NCI-H187 treated with DMSO at 0.1 percent for 48 hours (cell line): ENCODE measurements around the gene HAAO.
"Not testable (repeated sequence)": the region's sequence is repeated elsewhere in the genome, so short reads cannot be mapped to it uniquely, and the experiment has no call there.

Experiments used
- DNase-seq: peaks from one replicate; lab custom pipeline; 2025; lab: John Stamatoyannopoulos, UW

Gene HAAO

DNA sequence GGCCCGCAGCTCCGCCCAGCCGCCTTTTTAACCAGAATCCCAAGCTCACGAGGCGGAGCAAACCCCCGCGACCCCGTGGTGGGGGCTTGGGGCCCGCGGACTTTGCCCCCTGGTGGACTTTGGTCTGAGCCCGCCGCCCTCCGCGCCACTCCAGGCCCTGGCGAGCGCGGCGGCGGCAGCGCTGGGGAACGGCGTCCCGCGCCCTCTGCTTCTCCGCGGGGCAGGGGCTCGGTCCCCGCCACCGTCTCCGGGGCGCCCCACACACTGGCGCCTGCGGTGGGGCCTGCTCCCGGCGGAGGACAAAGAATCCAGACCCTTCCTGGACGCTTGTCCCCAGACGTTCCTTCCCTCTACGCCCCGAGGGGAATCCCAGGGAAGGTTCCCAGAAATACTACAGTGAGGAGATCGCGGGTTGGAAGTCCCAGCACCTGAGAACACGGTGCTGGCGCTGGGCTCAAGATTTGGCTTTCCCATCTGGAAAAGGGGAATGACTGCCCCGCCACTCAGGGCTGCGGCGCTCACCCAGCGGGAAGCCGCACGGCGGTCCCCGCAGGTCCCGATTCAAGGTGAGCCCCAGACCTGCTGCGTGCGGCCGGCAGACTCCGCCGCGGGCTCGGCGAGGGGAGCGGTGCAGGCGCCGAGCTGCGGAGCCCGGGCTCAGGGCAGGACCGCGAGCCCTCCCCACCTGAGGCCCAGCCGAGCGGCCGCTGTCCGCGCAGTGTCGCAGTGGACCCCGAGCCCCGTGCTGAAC lies at the start of gene HAAO:
TSS of gene HAAO (minus strand) at position 1 of the 751 bp plus-strand sequence. CDS start 47 bp downstream, outside the sequence.
- no peak for DNase-seq

DNA sequence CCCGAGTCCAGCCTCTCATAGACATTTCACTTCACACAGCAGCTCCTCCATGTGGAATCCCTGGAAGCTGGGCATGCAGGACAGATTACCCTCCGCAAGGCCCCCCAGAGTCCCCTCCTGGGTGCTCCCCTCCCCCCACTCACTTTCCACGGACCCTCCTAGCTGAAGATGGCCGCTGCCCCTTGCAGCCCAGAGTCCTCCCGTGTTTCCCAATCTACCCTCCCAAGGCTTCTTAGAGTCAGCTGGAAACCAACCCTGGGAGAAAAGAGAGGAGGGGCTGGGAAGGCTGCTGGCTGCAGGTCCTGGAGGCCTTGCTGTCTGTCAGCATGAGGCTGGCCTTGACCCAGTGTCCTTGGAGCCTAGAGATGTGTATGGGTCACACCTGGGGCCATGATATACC lies 49.0 kb upstream of the HAAO start:
- no peak for DNase-seq

DNA sequence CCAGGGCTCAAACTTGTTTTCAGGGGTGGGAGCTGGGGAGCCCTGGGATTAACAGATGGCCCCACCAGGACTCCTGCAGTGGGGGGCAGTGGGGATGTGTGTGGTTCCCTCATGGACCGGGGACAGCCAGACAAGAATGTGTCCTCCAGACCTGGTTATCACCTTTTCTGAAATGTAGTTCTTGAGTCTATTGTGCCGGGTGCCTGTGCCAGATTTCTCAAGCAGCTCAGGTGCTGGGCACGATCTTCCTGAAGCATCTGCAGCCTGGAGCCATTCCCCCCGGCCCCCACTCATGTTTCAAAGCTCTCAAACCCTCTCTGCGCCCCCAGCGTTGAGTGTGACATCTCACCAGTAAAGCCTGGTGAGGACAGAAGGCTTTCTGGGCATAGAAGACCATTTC lies 48.4 kb upstream of the HAAO start:
- DNase-seq = no peak

DNA sequence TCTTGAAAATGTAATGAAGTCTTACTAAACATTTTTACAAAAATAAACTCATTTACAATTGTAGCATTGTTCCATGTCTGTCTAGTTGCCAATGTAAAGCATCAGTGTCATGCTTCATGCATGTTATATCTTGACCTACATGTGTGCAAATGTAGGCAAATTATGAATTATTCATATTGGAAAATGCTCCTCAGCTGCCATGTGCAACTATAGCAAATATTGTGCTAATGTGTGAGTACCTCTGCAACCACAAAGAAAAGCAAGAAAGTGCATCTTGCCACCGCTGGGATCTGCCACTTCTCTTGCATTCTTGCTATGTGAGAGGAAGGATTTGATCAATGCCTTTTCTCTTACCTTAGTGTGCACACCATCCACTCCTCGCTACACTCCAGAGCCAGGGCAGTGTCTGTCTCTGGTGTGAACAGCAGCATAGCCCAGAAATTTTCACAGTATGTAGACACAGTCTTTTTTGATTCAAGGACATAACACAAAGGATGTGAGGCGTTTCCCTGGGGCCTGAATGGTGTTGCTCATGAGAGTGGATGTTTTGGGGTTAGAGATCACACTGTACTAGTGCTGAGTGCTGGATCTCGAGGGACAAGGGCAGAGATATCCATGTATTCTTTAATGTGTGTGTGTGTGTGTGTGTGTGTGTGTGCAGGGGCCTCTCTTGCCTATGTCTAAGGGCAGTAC lies 47.6 kb upstream of the HAAO start:
- DNase-seq = no peak

DNA sequence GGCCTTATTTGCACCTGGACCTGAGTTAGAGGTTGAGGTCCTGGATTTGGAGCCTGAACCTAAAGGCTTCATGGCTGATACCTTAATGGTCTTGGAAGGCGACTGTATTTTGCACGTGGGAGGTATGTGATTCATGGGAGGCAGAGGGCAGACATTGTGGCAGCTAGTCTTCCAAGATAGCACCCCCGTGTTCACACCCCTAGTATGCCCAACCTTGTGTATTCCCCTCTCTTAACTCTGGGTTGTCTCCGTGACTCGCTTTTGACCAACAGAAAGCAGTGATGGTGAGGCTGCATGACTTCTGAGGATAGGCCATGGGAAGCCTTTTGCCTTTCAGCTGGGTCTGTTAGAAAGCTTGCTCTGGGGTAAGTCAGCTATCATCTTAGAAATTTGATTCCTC lies 45.8 kb upstream of the HAAO start:
- no peak for DNase-seq

DNA sequence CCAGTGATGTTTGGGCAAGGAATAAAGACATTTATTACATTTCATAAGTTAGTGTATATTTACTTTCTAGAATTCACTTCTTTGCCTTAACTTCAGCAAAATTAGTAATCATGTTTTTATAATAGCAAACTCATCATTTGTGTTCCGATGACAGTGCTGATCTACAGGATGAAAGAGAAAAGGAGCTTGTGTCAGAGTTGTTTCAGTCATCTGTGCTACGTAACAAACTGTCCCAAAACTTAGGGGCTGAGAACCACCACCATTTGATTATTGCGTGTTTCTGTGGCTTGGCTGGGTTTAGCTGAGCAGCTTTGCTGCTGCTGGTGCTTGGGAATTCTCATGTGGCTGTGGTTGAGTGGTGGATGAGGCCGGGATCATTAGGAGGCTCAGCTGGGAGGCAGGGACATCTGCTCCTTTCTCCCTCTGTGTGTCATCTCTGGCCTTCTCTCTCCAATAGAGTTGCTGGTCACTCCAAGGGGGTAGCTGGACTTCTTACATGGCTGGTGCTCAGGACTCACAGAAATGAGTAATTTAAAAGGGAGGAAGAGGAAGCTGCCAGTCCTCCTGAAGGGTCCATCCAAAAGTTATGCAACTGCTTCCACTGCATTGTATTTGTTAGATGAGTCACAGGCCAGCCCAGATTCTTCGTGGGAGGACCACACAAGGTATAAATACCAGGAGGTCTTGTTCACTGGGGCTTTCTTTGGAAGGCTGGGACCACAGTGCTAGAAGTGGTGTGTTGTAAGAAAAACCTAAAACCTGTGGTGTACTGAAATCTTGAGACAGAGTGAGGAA lies 43.4 kb upstream of the HAAO start:
- no peak for DNase-seq

DNA sequence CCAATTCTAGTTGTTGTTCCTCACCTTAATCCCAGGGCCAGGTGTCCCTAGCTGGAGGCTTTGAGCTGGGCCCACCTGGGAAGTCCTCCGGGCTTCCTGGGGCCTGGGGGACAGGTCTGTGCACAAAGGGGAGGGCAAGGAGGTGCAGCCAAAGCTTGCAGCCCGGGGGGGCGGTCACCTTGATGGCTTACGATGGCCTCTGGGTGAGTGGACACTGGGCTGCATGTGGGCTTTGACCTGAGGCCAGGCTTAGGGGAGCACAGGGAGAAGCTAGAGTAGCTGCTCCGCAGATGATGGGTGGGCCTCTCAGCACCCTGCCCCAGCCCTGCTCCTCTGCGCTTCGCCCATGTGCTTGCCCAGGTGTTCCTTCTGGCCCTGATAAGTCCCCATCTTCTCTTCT lies 41.8 kb upstream of the HAAO start:
- no peak for DNase-seq

DNA sequence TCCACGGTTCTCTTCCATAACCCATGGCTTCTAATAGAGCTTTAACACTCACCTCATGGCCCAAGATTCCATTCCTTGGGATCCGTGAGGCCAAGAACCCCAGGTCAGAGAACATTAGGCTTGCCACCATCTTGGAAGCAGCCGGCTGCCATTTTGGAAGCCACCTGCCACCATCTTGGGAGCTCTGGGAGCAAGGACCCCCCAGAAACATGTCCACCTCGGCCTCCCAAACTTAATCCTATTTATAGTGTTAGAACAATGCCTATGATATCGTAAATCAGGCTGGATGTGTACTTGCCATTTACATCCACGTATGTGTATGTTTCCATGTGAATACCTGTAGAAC lies 39.9 kb upstream of the HAAO start:
- no peak for DNase-seq

DNA sequence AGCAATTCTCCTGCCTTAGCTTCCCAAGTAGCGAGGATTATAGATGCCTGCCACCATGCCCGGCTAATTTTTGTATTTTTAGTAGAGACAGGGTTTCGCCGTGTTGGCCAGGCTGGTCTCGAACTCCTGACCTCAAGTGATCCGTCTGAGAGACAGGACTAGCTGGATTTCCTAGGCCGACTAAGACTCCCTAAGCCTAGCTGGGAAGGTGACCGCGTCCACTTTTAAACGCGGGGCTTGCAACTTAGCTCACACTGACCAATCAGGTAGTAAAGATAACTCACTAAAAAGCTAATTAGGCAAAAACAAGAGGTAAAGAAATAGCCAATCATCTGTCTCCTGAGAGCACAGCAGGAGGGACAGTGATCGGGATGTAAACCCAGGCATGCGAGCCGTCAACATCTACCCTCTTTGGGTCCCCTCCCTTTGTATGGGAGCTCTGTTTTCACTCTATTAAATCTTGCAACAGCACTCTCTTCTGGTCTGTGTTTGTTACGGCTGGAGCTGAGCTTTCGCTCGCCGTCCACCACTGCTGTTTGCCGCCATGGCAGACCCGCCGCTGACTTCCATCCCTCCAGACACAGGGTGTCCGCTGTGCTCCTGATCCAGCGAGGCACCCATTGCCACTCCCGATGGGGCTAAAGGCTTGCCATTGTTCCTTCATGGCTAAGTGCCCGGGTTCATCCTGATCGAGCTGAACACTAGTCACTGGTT lies 39.3 kb upstream of the HAAO start:
- not testable (repeated sequence) for DNase-seq

DNA sequence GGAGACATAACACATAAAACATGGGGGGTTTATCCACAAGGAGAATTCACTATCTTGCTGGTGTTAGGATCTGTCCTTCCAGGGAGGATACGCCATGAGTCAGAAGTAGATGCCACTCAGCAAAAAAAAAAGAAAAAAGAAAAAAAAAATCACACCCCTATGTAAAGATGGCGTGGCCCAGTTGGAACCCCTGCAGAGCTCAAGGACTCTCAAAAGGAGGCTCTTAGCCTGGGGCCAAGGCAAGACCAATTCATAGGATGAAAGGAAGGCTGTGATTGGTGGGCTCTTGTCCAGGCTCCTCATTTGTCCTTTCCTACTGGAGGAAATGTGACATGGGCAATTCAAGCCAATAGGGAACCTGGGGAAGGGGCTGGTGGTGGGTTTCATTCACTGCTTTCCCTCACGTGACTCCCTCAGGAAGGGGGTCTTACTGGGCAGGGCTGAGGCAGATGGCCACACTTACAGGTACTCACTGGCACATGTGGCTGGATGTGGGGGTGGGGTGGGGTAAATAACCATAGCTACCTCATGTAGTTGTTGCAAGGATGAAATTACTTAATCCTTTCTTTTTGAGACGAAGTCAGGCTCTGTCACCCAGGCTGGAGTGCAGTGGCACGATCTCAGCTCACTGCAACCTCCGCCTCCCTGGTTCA lies 38.7 kb upstream of the HAAO start:
- no peak for DNase-seq

DNA sequence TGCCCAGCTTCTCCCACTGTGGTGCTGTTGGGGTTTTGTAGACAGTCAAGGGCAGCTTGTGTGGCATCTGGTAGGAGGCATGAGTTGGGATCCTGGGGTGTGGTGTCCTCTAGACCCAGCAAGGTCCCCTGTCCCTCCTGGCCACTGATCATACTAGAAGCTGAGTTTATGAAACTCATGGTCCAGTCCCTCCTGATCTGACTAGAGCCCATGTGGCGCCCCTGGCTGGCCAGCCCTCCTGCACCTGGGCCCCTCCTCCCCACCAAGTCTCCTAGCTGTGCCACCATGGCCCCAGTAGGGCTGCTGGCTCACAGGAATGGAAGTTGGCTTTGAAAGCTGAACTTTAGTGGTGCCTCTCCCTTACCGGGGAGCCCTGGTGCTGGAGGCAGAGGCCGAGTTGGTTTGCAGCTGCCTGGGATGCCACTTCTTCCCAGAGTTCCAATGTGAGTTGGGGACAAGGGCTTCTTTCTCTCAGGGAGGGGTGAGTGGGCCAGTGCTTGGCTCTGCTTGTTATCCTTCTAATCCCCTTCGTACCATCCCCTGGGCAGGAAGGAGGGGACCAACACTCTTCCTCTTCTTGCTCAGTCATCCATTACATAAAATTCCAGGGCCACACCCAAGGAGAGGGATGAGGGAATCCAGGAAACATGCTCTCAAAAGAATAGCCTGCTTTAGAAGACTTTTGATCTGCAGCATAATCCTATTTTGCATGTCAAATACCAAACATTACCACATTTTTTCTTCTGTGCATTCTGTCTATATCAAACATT lies 37.5 kb upstream of the HAAO start:
- DNase-seq = no peak

DNA sequence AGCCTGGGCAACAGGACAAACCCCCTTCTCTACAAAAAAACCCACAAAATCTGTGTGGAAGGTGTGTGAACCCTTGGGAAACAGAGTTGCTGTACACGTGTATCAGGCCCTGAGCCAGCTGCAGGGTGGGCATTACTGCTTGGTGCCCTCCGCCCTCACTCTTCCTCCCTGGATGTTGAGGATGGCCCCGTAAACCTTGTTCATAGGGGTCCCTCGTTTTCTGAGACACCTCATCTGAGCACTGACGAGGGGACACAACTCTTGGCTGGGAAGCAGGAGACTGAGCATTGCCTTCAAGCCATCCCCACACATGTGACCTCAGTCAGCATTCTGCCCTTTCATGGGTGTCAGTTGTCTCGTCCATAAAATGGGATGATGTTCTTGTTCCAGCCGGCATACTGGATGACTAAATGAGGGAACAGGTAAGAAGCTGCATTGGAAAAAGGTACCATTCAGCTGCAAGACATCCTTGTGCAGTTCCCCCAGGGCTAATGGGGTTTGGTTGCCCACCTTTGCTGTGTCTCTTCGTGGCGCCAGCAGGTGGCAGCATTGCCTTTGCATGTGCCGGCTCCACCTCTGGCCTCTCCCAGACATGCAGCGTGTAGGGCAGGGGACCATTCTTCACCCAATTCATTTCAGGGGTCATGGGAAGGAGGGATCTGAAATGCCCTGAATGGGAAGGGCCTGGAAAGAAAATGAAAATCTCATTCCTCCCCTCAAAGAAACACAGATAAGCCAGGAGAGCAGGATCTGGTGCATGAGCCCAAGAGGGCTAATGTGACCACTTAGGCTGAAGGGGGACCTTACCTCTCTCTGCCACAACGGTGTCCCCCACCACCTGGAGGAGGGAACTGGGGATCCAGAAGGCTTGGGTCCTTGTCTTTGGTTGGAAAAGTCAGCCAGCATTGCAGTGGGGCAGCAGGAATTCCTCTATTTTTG lies 36.4 kb upstream of the HAAO start:
- DNase-seq = no peak

DNA sequence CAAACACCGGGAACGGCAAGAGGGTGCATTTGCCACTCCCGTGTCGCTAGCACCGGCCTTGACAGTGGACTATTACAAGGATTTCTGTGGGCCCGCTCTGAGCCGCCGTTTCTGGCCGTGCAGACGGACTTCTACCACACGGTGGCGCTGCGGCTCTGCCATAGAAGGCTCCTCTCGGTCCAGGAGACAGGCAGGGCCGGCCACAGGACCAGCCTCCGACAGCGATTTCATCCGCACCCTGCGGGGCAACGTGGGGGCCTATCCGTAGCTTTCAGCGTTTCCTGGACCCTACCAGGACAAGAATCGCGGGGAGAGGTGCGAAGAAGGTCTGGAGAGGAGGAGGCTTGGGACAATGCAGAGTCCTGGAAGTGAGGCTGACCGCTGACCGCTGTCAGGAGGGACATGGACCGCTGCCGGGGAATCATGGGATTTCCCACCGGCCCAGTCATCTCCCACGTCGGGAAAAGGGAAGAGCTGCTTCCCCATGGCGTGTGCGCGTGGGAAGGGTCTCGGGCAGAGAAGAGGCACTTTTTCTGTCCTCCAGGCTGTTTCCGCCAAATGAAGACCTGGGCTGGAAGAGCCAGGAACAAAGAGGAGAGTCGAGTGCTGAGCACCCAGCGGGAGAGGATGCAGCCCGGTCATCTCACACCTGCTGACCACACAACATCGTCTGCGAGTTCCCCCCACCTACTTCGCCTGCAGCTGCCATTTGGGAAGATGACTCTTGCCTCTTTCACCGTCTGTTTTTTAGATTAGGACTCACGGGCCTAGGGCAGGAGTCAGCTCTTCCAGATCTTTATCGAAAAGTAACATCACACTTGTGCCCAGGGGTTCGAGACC lies 35.5 kb upstream of the HAAO start:
- no peak for DNase-seq

DNA sequence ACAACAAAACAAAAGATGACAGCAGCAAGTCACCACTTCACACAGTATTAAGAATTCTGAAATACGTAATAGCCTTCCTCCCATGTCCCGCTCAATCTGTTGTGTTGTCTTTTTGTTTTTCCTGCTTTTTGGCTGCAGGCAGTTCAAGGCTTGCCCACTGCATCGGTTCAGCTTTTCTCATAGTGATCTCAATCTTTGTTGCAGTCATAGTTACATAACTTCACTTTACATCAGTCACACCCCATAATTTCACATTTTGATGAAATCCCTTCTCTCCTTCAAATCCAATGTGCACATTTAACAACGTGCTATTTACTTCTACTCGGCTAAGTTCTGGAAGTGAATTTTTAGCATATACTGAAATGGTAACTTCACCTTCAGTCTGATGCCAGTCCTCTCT lies 33.8 kb upstream of the HAAO start:
- DNase-seq = no peak

DNA sequence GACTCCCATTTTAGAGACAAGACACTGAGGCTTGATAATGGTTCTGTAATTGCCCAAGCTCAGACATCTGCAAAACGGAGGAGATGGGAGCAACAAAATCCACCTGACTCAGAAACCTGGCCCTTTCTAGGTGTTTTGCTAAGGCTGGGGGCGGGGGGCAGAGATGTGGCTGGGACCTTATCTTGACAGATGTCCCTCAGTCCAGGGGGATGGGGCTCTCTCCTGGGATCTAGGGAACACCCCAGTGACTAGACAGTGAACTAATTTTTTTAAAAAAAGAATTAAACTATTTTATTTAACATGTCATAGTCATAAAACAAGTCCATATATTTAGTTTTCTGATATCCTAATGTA lies 32.0 kb upstream of the HAAO start:
- DNase-seq = no peak

DNA sequence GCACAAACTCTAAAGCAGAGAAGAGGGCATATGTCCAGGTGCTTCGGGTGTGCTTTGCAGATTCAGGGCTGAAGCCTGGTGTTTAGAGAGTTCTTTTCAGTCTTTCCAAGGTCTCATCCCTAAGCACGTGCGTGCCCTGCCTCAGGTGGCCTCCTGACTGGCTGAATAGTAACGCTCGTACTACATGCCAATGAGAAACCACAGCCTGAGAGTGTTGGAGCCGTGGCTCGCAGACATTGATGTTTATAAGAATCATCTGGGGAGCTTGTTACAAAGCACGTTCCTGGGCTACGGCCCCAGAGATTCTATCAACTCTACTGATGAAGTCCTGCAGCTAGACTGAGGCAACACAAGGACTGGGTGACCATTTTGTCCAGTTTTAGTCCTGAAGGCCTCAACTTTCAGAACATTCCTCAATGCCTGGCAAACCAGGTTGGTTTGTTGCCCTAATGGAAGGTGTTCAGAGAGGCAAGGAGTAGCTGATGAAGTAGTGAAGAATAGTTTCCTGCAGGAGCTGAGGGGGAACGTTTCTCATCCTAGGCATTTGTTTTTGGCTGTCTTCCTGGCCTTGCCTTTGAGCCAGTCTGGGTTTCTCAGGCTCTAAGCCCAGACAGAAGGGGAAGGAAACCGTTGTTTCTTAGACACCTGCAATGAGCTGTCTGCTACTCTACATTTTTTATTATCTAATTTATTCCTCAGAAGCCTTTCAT lies 31.5 kb upstream of the HAAO start:
- no peak for DNase-seq

DNA sequence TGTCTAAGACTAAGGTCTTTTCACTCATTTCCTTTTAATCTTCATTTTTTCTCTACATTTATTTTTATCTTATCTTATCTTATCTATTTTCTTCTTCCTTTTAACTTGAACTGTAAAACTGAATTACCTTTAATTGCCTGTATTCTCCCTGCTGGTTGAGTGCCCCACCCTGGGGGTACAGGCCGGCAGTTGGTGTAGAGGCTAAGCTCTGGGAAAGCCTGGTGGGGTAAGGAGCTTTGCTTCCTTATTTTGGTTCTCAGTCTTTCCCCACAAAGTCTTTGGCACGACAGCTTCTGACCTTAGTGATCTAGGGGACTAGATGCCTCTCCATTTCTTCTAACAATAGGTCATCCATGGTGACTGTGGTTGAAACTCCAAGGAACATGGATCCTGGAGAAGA lies 26.8 kb upstream of the HAAO start:
- no peak for DNase-seq

DNA sequence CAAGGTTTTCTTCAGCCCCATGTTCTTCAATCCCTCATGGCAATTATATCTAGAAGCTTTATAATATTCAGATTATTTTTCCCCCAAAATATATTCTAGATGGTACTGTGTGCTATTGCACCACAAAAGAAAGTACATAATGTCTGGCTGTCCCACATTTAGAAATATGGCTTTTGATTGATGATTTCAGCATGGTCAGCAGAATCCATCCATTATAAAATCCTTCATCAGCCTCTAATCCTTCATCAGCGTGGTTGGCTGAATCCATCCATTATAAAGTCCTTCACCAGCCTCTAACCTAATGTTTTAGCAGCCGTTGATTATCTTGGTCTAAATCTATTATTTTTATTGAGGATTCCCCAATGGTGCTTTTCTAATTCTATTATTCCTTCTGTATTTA lies 23.3 kb upstream of the HAAO start:
- no peak for DNase-seq

DNA sequence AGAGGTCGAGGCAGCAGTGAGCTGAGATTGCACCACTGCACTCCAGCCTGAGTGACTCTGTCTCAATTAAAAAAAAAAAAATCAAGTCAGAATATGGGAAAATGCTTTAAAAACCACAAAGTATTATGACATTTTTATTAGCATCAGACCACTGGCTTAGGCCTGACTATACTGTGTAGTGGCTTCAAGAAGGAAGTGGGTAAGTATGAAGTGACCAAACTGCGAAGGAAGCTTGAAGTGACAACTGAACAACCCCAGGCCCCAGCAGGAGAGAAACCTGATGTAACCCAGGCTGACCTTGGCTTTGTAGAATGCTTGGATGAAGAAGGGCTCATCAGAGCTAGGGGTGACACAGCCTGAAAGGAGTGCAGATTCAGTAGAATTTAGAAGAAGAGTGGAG lies 21.4 kb upstream of the HAAO start:
- DNase-seq = no peak
